ENCODE measurements around the gene HPCAL4.

The HPCAL4 gene

GRCh38 chr1:39700348-39700747 is 9.1 kb upstream of the HPCAL4 start:
- no peak for DNase-seq

- DNase-seq: no peak
These were observed 8.2 kb upstream of the HPCAL4 start for GRCh38 chr1:39699419-39699818.

- DNase-seq: no peak
These were observed 7.3 kb upstream of the HPCAL4 start for GRCh38 chr1:39698568-39698967.

- no peak for DNase-seq
These were observed 5.2 kb upstream of the HPCAL4 start for GRCh38 chr1:39696448-39696847.

- no peak for DNase-seq
These were observed 3.8 kb upstream of the HPCAL4 start for GRCh38 chr1:39695016-39695415.

GRCh38 chr1:39694026-39694425 is 2.8 kb upstream of the HPCAL4 start:
- no peak for DNase-seq

GRCh38 chr1:39692152-39693074 is 1.2 kb upstream of the HPCAL4 start:
- peak in 1 of 4 experiments; percentile 33 for DNase-seq

- DNase-seq: no peak
These were observed 345 bp downstream of the HPCAL4 start for GRCh38 chr1:39690794-39691382.

- DNase-seq: no peak
These were observed 1.0 kb downstream of the HPCAL4 start for GRCh38 chr1:39690225-39690624.

- no peak for DNase-seq
These were observed 1.6 kb downstream of the HPCAL4 start for GRCh38 chr1:39689635-39690034.

GRCh38 chr1:39689214-39689613 is 2.0 kb downstream of the HPCAL4 start:
- no peak for DNase-seq

- no peak for DNase-seq
These were observed 2.5 kb downstream of the HPCAL4 start for GRCh38 chr1:39688706-39689105.

- DNase-seq: no peak
These were observed 4.0 kb downstream of the HPCAL4 start for GRCh38 chr1:39687243-39687642.

GRCh38 chr1:39685071-39685470 is 6.2 kb downstream of the HPCAL4 start:
- DNase-seq: no peak

- no peak for DNase-seq
These were observed 6.9 kb downstream of the HPCAL4 start for GRCh38 chr1:39684313-39684664.

GRCh38 chr1:39683591-39684312 is 7.5 kb downstream of the HPCAL4 start:
- DNase-seq: peak in 2 of 4 experiments; percentile 32 to 43

- no peak for DNase-seq
These were observed 9.2 kb downstream of the HPCAL4 start for GRCh38 chr1:39681999-39682398.

GRCh38 chr1:39681294-39681693 is 9.9 kb downstream of the HPCAL4 start:
- no peak for DNase-seq

- DNase-seq: peak in 1 of 4 experiments; percentile 6
These were observed 10.5 kb downstream of the HPCAL4 start for GRCh38 chr1:39680751-39681150.

GRCh38 chr1:39679821-39680220 is 11.4 kb downstream of the HPCAL4 start:
- no peak for DNase-seq

- DNase-seq: no peak
These were observed 12.3 kb downstream of the HPCAL4 start for GRCh38 chr1:39678889-39679288.

- DNase-seq: no peak
These were observed 13.6 kb downstream of the HPCAL4 start for GRCh38 chr1:39677645-39678044.

GRCh38 chr1:39676948-39677548 is 14.2 kb downstream of the HPCAL4 start:
- no peak for DNase-seq

Data from activated naive CD4-positive, alpha-beta T cell (primary cell).